HEK293T (cell line): ENCODE data around the gene KIRREL3.

Source experiments
- CTCF ChIA-PET: fragments of 350-600 bp; formaldehyde crosslinking; extraction: SDS; loops from one replicate; lab custom pipeline; 2021; ENCODE audit warnings: antibody characterized with exemption, inconsistent platforms; lab: Yijun Ruan, JAX
- POLR2A ChIA-PET: fragments of 350-600 bp; formaldehyde crosslinking; extraction: SDS; loops from one replicate; lab custom pipeline; 2020; ENCODE audit warnings: antibody characterized with exemption, inconsistent platforms; lab: Yijun Ruan, JAX
- DNase-seq: peaks from one replicate; pipeline ENCODE4 v3.0.0; 2012; ENCODE audit warnings: mixed read lengths; ENCODE audit errors: extremely low spot score
- ARNT ChIP-seq: fragments of 450-650 bp; IDR thresholded peaks from 2 replicates; pipeline ENCODE4 v1.6.1; 2017; ENCODE audit warnings: mild to moderate bottlenecking
- BHLHE40 ChIP-seq: fragments of 450-650 bp; IDR thresholded peaks from 2 replicates; pipeline ENCODE4 v1.6.1; 2016; ENCODE audit warnings: mild to moderate bottlenecking, moderate library complexity, borderline replicate concordance
- CTBP1 ChIP-seq: fragments of 450-650 bp; IDR thresholded peaks from 2 replicates; pipeline ENCODE4 v1.6.1; 2016; ENCODE audit warnings: borderline replicate concordance
- ELF4 ChIP-seq: fragments of 450-650 bp; IDR thresholded peaks from 2 replicates; pipeline ENCODE4 v1.6.1; 2017; ENCODE audit warnings: antibody characterized with exemption
- FOXA1 ChIP-seq: fragments of 450-650 bp; IDR thresholded peaks from 2 replicates; pipeline ENCODE4 v1.6.1; 2016; ENCODE audit warnings: mild to moderate bottlenecking
- FOXK2 ChIP-seq: fragments of 450-650 bp; IDR thresholded peaks from 2 replicates; pipeline ENCODE4 v1.6.1; 2016; ENCODE audit warnings: mild to moderate bottlenecking
- FOXM1 ChIP-seq: fragments of 450-650 bp; IDR thresholded peaks from 2 replicates; pipeline ENCODE4 v1.6.1; 2017; ENCODE audit warnings: mild to moderate bottlenecking, borderline replicate concordance
- HDGF ChIP-seq: fragments of 450-650 bp; IDR thresholded peaks from 2 replicates; pipeline ENCODE4 v1.6.1; 2017; ENCODE audit warnings: antibody characterized with exemption, borderline replicate concordance
- L3MBTL2 ChIP-seq: fragments of 450-650 bp; conservative IDR thresholded peaks from 2 replicates; pipeline ENCODE4 v1.6.1; 2016; ENCODE audit warnings: mild to moderate bottlenecking
- LEF1 ChIP-seq: fragments of 450-650 bp; IDR thresholded peaks from 2 replicates; pipeline ENCODE4 v1.6.1; 2017; ENCODE audit warnings: mild to moderate bottlenecking, borderline replicate concordance
- NFRKB ChIP-seq: fragments of 450-650 bp; IDR thresholded peaks from 2 replicates; pipeline ENCODE4 v1.6.1; 2016; ENCODE audit warnings: mild to moderate bottlenecking, moderate library complexity
- SP1 ChIP-seq: fragments of 450-650 bp; IDR thresholded peaks from 2 replicates; pipeline ENCODE4 v1.6.1; 2017
- SUZ12 ChIP-seq: fragments of 450-650 bp; IDR thresholded peaks from 2 replicates; pipeline ENCODE4 v1.6.1; 2016; ENCODE audit warnings: mild to moderate bottlenecking
- TARDBP ChIP-seq: fragments of 450-650 bp; IDR thresholded peaks from 2 replicates; pipeline ENCODE4 v1.6.1; 2016
- TF ChIP-seq, protein P1 (sequence below): fragments of 450-650 bp; IDR thresholded peaks from 2 replicates; pipeline ENCODE4 v1.6.1; 2016

The KIRREL3 gene

DNA sequence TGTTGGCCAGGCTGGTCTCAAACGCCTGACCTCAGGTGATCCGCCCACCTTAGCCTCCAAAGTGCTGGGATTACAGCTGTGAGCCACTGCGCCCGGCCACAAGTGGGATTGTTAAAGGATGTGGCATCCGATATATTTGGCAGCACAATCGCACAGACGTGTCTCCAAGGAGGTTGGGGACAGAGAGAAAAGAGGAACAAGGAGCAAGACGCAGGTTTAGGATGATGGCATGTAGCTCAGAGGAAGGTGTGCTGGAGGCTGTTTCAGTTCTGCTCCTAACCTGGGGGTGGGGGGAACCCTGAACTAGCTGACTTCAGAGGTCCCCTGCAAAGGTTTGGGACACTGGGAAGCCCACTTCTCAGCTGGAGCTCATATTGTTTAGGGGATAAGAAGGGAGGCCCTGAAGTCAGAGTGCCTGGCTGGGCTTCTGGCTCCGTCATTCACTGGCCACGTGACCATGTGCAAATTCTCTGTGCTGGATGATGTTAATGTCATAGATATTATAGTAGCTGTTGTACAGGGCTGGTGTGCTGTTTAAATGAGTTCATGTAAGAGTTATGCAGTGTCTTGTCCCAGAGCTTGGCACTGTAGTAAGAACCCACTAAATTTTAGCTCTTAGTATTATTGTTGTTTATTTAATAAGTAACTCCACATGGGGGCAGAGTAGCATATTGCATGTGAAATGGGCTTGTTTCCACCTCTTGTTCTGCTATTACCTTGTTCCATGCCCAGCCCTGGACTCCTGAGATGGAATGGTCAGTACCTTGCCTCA is 515.4 kb downstream of the KIRREL3 start:
- TF ChIP-seq CTBP1: no peak
- TF ChIP-seq HDGF: no peak
- TF ChIP-seq SP1: no peak
- TF ChIP-seq FOXK2: no peak
- TF ChIP-seq LEF1: no peak
- no peak for TF ChIP-seq FOXM1
- TF ChIP-seq BHLHE40: no peak
- TF ChIP-seq ARNT: no peak
- no peak for DNase-seq
- ChIA-PET POLR2A (no interaction called here), CTCF (interaction anchor here (1.0 kb wide), 1 partner anchor 175 kb away, joined by 4 read pairs; no protein-coding TSS in a partner anchor)

GRCh38 chr11:126484266-126484665 is 516.3 kb downstream of the KIRREL3 start:
- ChIA-PET POLR2A (no interaction called here), CTCF (no interaction called here)
- TF ChIP-seq TARDBP (no peak), FOXK2 (no peak), L3MBTL2 (no peak), NFRKB (no peak), ARNT (no peak), CTBP1 (no peak), SUZ12 (no peak), FOXM1 (no peak), LEF1 (no peak)
- TF ChIP-seq, protein P1, sequence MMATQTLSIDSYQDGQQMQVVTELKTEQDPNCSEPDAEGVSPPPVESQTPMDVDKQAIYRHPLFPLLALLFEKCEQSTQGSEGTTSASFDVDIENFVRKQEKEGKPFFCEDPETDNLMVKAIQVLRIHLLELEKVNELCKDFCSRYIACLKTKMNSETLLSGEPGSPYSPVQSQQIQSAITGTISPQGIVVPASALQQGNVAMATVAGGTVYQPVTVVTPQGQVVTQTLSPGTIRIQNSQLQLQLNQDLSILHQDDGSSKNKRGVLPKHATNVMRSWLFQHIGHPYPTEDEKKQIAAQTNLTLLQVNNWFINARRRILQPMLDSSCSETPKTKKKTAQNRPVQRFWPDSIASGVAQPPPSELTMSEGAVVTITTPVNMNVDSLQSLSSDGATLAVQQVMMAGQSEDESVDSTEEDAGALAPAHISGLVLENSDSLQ: no peak
- DNase-seq: no peak

- CTCF ChIA-PET: interaction anchor here (0.6 to 1.0 kb wide), 3 partner anchors 43 to 200 kb away, joined by 3 to 5 read pairs (median 3); no protein-coding TSS in a partner anchor
- POLR2A ChIA-PET: no interaction called here
- no peak for TF ChIP-seq FOXK2
- TF ChIP-seq FOXM1: no peak
- no peak for TF ChIP-seq L3MBTL2
- TF ChIP-seq LEF1: no peak
- no peak for TF ChIP-seq ARNT
- no peak for TF ChIP-seq SP1
- no peak for TF ChIP-seq TARDBP
- no peak for TF ChIP-seq NFRKB
- no peak for TF ChIP-seq ELF4
- TF ChIP-seq FOXA1: no peak
- DNase-seq: no peak
Measured at GRCh38 chr11:126483621-126484195, 516.9 kb downstream of the KIRREL3 start.

- TF ChIP-seq NFRKB (no peak), FOXK2 (no peak), L3MBTL2 (no peak), SUZ12 (no peak), ELF4 (no peak), BHLHE40 (no peak), LEF1 (no peak)
- TF ChIP-seq, protein P1: no peak
- no peak for DNase-seq
- ChIA-PET CTCF (interaction anchor here (1.0 kb wide), 1 partner anchor 42 kb away, joined by 5 read pairs; no protein-coding TSS in a partner anchor), POLR2A (no interaction called here)
Measured at GRCh38 chr11:126482586-126483108, 517.9 kb downstream of the KIRREL3 start.

DNA sequence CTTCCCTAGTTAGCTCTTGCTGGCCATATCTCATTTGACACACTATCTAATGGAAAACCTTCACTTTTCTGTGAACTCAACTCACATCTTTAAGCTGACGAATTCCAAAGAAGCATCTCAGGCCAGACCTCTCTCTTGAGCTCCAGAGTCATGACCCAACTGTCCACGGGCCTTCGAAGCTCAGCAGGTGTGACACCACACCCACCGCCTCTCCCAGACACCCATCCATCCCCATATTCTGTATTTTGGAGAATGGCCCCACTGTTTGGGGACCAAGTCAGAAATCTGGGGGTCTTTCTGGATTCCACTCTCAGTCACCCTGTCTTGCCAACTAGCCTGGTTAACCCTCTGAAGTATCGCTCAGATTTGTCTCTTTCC is 519.3 kb downstream of the KIRREL3 start:
- POLR2A ChIA-PET: interaction anchor here (1.0 to 1.2 kb wide), 4 partner anchors 8 to 65 kb away, joined by 3 to 5 read pairs (median 4); no protein-coding TSS in a partner anchor
- no peak for DNase-seq
- TF ChIP-seq CTBP1 (no peak), L3MBTL2 (no peak), SUZ12 (no peak)
- TF ChIP-seq, protein P1: no peak
- CTCF ChIA-PET: interaction anchor here (0.6 to 2.3 kb wide), 18 partner anchors 8 to 200 kb away, joined by 3 to 21 read pairs (median 6); no protein-coding TSS in a partner anchor
